Hepatocyte (in vitro differentiated cells): ENCODE measurements around the gene CDON.

ENCODE experiments used
- EZH2 ChIP-seq: fragments of 200-600 bp; sonication (generic); IDR thresholded peaks from 2 replicates; pipeline ENCODE4 v1.6.1; 2016; ENCODE audit warnings: antibody characterized with exemption, mild to moderate bottlenecking, borderline replicate concordance
- EZH2phosphoT487 ChIP-seq: fragments of 200-600 bp; sonication (generic); IDR thresholded peaks from one replicate; pipeline ENCODE4 v1.6.1; 2018; ENCODE audit warnings: antibody characterized with exemption, mild to moderate bottlenecking, low read depth, moderate library complexity; ENCODE audit not compliant: unreplicated experiment, severe bottlenecking
- TF ChIP-seq, protein P1 (sequence below): fragments of 200-600 bp; sonication (generic); IDR thresholded peaks from 2 replicates; pipeline ENCODE4 v1.5.1; 2016; ENCODE audit warnings: antibody characterized with exemption, mild to moderate bottlenecking; ENCODE audit not compliant: poor library complexity

DNA sequence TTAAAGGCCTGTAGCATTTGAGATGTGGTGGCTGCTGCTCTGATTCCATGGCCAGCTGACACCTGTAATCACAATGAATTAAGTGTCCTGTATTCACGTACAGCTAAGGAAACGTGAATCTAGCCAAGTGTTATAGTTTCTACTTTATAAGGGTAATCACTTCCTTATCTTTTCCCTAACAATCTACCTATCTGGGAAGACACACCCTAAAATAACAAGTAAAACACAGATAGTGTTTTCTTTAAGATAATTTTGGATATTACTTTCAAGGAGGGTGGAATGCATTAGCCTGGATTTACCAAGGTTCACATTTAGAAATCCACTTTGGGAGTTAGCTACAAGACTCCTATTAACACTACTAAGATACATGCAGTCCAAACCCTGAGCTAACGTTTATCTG, 11.5 kb downstream of the CDON start:
- TF ChIP-seq, protein P1, sequence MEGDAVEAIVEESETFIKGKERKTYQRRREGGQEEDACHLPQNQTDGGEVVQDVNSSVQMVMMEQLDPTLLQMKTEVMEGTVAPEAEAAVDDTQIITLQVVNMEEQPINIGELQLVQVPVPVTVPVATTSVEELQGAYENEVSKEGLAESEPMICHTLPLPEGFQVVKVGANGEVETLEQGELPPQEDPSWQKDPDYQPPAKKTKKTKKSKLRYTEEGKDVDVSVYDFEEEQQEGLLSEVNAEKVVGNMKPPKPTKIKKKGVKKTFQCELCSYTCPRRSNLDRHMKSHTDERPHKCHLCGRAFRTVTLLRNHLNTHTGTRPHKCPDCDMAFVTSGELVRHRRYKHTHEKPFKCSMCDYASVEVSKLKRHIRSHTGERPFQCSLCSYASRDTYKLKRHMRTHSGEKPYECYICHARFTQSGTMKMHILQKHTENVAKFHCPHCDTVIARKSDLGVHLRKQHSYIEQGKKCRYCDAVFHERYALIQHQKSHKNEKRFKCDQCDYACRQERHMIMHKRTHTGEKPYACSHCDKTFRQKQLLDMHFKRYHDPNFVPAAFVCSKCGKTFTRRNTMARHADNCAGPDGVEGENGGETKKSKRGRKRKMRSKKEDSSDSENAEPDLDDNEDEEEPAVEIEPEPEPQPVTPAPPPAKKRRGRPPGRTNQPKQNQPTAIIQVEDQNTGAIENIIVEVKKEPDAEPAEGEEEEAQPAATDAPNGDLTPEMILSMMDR: no peak
- TF ChIP-seq EZH2: no peak
- no peak for TF ChIP-seq EZH2phosphoT487
